Hematopoietic multipotent progenitor cell treated with erythropoietin and hydrocortisone succinate and interleukin-3 and kit ligand, for 15 days (in vitro differentiated cells): ENCODE measurements around the gene SART3.
A peak's percentile ranks its signal among the peaks of the same experiment; 100 is the strongest.

ENCODE experiments used
- DNase-seq: peaks from one replicate; pipeline ENCODE4 v3.0.0-alpha.2; 2015; ENCODE audit warnings: low spot score

SART3 gene, protein sequence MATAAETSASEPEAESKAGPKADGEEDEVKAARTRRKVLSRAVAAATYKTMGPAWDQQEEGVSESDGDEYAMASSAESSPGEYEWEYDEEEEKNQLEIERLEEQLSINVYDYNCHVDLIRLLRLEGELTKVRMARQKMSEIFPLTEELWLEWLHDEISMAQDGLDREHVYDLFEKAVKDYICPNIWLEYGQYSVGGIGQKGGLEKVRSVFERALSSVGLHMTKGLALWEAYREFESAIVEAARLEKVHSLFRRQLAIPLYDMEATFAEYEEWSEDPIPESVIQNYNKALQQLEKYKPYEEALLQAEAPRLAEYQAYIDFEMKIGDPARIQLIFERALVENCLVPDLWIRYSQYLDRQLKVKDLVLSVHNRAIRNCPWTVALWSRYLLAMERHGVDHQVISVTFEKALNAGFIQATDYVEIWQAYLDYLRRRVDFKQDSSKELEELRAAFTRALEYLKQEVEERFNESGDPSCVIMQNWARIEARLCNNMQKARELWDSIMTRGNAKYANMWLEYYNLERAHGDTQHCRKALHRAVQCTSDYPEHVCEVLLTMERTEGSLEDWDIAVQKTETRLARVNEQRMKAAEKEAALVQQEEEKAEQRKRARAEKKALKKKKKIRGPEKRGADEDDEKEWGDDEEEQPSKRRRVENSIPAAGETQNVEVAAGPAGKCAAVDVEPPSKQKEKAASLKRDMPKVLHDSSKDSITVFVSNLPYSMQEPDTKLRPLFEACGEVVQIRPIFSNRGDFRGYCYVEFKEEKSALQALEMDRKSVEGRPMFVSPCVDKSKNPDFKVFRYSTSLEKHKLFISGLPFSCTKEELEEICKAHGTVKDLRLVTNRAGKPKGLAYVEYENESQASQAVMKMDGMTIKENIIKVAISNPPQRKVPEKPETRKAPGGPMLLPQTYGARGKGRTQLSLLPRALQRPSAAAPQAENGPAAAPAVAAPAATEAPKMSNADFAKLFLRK

GRCh38 chr12:108560752-108561719 is at the start of gene SART3:
Gene SART3 (minus strand): TSS chr12:108561173. CDS start chr12:108561154, 19 bp downstream.
- peak; percentile 95 for DNase-seq

- DNase-seq: no peak
These were observed 49.4 kb upstream of the SART3 start for GRCh38 chr12:108610336-108610815.

DNA sequence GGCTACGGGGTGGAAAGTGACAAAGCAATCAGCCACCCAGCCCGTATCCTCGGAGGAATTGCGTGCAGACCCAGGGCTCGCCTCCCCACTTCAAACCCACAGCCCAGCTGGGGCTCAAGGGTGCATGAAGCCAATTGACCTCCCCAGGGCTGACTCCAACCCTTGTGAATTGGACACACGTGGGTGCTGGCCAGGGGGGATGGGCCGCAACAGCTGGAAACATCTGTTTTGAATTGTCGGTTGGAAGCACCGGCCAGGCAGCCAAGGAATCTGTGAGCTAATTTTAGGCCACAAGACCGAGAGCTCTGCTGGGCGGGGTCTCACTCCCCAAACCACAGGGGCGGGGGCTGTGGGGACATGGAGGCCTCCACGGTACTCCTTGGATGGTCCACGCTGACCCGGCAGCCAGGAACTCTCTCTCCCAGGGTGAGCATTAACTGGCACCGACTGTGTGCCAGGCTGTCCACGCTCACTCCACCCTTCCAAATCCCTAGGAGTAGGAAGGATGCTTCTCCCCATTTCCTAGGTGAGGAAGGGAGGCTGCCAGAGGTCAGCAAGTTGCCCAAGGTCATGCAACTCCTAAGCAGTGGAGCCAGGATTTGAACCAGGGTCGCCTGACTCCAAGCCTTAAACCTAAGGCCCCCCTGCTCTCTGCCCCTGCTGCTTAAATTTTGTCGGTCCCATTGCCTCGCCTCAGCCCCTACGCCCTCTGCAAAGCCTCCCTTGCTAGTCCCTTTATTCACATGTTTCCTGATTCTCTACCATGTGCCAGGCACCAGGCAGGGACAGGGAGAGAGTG is 48.8 kb upstream of the SART3 start:
- DNase-seq: no peak

DNA sequence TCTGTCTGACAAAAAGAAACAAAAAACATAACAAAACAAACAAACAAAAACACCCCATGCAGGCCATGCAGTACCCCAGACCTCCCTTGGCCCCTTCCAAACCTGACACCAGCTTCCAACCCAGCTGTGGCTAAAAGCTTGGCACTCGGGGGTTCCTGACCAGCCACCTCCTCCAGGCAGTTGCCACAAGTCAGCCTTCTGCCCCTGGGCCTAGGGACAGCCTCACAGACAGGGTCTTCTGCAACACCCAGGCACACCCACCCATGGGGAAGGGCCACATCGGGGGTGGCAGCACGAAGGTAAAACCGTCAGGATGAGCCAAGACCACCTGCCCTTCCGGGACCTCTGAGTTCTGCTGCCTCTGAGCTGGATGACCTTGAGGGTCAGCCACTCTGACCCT is 47.6 kb upstream of the SART3 start:
- no peak for DNase-seq

DNA sequence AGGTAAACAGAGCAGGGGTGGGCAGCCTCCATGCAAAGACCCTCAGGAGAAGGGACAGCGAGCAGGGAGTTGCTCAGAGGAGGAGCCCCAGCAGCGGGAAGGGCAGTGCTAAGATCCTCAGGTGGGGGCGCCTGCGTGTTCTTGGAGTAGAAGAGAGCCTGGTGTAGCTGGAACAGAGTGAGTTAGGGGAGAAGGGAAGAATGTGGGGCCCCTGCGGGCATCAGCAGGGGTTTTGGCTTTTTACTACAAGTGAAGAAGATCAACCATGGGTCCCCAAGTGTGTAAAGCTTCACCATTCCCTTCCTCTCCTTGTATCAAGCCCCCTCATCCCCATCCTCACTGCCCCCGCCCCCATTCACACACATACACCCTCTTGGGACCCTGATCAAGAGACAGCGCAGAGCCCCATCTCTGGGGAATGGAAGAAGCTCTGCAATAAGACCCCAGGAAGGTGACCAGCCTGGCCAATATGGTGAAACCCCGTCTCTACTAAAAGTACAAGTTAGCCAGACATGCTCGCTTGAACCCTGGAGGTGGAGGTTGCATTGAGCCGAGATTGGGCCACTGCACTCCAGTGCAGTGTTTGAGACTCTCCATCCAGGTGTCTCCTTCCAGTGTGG is 47.1 kb upstream of the SART3 start:
- DNase-seq: no peak

GRCh38 chr12:108606492-108606891 is 45.5 kb upstream of the SART3 start:
- DNase-seq: no peak

- DNase-seq: no peak
These were observed 44.9 kb upstream of the SART3 start for GRCh38 chr12:108605690-108606406.

GRCh38 chr12:108605000-108605689 is 44.2 kb upstream of the SART3 start:
- DNase-seq: no peak

GRCh38 chr12:108604208-108604941 is 43.4 kb upstream of the SART3 start:
- DNase-seq: no peak

- DNase-seq: no peak
These were observed 42.8 kb upstream of the SART3 start for GRCh38 chr12:108603743-108604142.

GRCh38 chr12:108602976-108603704 is 42.2 kb upstream of the SART3 start:
- DNase-seq: no peak

- no peak for DNase-seq
These were observed 41.3 kb upstream of the SART3 start for GRCh38 chr12:108602209-108602705.

GRCh38 chr12:108600702-108601007 is 39.7 kb upstream of the SART3 start:
- no peak for DNase-seq

GRCh38 chr12:108599948-108600701 is 39.2 kb upstream of the SART3 start:
- no peak for DNase-seq

DNA sequence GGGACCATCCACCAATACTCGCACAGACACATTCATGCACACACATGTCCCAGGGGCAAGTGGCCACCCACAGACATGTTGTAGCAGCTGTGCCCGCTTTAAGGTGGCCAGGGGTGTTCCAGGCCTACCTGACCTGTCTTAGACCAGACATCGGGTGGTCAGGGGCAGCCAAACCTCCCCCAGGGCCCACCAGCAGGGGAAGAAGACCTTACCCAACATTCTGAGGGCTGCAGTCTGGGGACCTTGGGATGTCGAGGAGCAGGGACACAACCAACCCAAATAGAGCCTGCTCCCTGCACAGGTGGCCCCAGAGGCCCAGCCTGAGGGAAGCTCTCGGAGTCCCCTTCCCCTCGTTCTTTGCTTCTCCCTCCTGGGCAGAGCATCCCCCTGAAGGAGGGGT is 38.6 kb upstream of the SART3 start:
- no peak for DNase-seq

DNA sequence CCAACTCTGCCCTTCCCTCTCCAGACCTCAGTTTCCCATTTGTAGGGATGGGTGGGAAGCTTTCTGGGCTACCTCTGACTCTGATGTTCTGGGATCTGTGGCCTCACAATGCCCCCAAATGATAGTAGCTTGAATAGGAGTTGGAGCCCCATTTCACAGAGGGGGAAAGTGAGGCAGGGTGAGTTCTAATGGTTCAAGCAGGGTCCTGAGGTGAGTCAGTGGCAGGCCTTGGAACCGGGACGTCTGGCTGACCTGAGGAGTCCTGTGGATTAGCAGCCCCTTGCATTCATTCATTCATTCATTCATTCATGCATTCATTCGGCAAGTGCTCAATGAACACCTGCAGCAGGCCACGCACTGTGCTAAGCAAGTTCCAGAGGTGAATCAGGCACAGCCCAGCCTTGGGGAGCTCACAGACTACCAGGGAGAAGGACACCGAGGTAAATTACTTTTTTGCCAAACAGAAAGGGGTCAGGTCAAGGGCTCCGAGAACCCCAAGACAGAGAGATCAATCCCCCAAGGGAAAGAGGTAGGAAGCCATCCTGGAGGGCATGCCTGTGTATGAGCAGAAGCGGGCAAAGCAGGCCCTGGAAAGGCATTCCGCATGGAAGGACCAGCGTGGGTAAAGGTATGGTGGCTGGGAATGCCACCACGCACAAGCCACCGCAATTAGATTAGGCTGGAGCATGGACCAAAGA is 37.7 kb upstream of the SART3 start:
- no peak for DNase-seq
